ENCODE measurements around the gene ENPP6. TPM values are rescaled to one million over a fixed set of nuclear protein-coding genes. Genes with fewer than 3 reads are reported as not detected.

Gene ENPP6
- total and polyA plus RNA-seq, 4 donors = 0.02 to 0.37 (median 0.10) TPM

- no peak overlapping the region for H3K4me3 ChIP-seq
- H3K27ac ChIP-seq (ENCODE audit: low read depth in 1 of 2, low read length in 1 of 2) = no peak overlapping the region
- no peaks in the 10 kb centered on the region for H3K4me1 ChIP-seq (ENCODE audit: control insufficient read depth in 5 of 5, insufficient read depth in 5 of 5, low read length in 5 of 5)
- H3K27me3 ChIP-seq (ENCODE audit: control insufficient read depth in 3 of 3, insufficient read depth in 3 of 3, low read length in 2 of 3) = no peaks in the 10 kb centered on the region
- no peak for DNase-seq
- peaks cover 0 to 12% (median 4%) of the 10 kb centered on the region in 4 donors for H3K9me3 ChIP-seq (ENCODE audit: control insufficient read depth in 4 of 4, insufficient read depth in 3 of 4, low read length in 3 of 4)
- no peak for TF ChIP-seq CTCF (IDR thresholded peaks at IDR 0.05; ENCODE audit: control extremely low read depth, extremely low read depth)
- no peaks in the 10 kb centered on the region for H3K36me3 ChIP-seq (ENCODE audit: control insufficient read depth in 4 of 4, insufficient read depth in 4 of 4, low read length in 4 of 4)
- 89 to 91% methylated on average over 1 of the region's 1 CpG for WGBS, 2 donors
- ATAC-seq (ENCODE audit: insufficient read depth, low FRiP score) = no peak
- no peak overlapping the region for H3K9ac ChIP-seq (ENCODE audit: insufficient read depth in 1 of 2, low read length in 2 of 2)
These were observed 81.1 kb downstream of the ENPP6 start for GRCh38 chr4:184136525-184136924.

DNA sequence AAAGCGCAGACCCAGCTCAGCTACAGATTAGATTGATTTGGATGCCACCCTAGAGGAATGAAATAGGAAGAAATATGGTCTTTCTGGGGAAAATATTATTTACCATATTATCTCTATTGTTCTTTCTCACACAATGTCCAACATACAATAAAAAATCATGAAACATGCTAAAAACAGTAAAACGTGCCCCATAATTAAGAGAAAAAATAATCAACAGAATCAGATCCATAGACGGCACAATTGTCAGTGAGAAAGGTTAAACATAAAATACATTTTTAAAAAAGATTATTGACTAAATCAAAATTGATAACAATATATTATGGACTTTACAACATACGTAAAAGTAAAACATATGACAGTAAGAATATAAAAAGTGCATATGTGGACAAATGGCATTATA lies 90.9 kb downstream of the ENPP6 start:
- ATAC-seq (ENCODE audit: insufficient read depth, low FRiP score) = no peak
- 69 to 86% methylated on average over 4 of the region's 4 CpGs for WGBS, 2 donors
- peaks cover 0 to 2% (median 0%) of the 10 kb centered on the region in 3 donors for H3K27me3 ChIP-seq (ENCODE audit: control insufficient read depth in 3 of 3, insufficient read depth in 3 of 3, low read length in 2 of 3)

GRCh38 chr4:184122631-184123408 lies 94.9 kb downstream of the ENPP6 start:
- H3K27me3 ChIP-seq (ENCODE audit: control insufficient read depth in 3 of 3, insufficient read depth in 3 of 3, low read length in 2 of 3) = peaks cover 0 to 2% (median 0%) of the 10 kb centered on the region in 3 donors
- no peak overlapping the region for H3K4me3 ChIP-seq
- H3K27ac ChIP-seq (ENCODE audit: low read depth in 1 of 2, low read length in 1 of 2) = no peak overlapping the region
- WGBS, 2 donors = 92 to 94% methylated on average over 13 of the region's 13 CpGs
- ATAC-seq (ENCODE audit: insufficient read depth, low FRiP score) (no peak), DNase-seq (no peak)
- no peak overlapping the region for H3K9ac ChIP-seq (ENCODE audit: insufficient read depth in 1 of 2, low read length in 2 of 2)
- H3K4me1 ChIP-seq (ENCODE audit: control insufficient read depth in 5 of 5, insufficient read depth in 5 of 5, low read length in 5 of 5) = peaks cover 0 to 5% (median 0%) of the 10 kb centered on the region in 5 donors
- H3K36me3 ChIP-seq (ENCODE audit: control insufficient read depth in 4 of 4, insufficient read depth in 4 of 4, low read length in 4 of 4) = no peaks in the 10 kb centered on the region
- TF ChIP-seq CTCF (IDR thresholded peaks at IDR 0.05; ENCODE audit: control extremely low read depth, extremely low read depth) = no peak
- peaks cover 0 to 5% (median 2%) of the 10 kb centered on the region in 4 donors for H3K9me3 ChIP-seq (ENCODE audit: control insufficient read depth in 4 of 4, insufficient read depth in 3 of 4, low read length in 3 of 4)

More for the DNA sequence above, 90.9 kb downstream of the ENPP6 start:
- no peak overlapping the region for H3K27ac ChIP-seq (ENCODE audit: low read depth in 1 of 2, low read length in 1 of 2)
- no peaks in the 10 kb centered on the region for H3K36me3 ChIP-seq (ENCODE audit: control insufficient read depth in 4 of 4, insufficient read depth in 4 of 4, low read length in 4 of 4)
- H3K9ac ChIP-seq (ENCODE audit: insufficient read depth in 1 of 2, low read length in 2 of 2) = no peak overlapping the region
- H3K4me1 ChIP-seq (ENCODE audit: control insufficient read depth in 5 of 5, insufficient read depth in 5 of 5, low read length in 5 of 5) = no peaks in the 10 kb centered on the region
- TF ChIP-seq CTCF (IDR thresholded peaks at IDR 0.05; ENCODE audit: control extremely low read depth, extremely low read depth) = no peak
- DNase-seq = no peak
- peaks cover 0 to 5% (median 2%) of the 10 kb centered on the region in 4 donors for H3K9me3 ChIP-seq (ENCODE audit: control insufficient read depth in 4 of 4, insufficient read depth in 3 of 4, low read length in 3 of 4)
- H3K4me3 ChIP-seq = no peak overlapping the region
